Keratinocyte (primary cell): Measurements from ENCODE around the gene TSPAN11. TPM values are rescaled to one million over a fixed set of nuclear protein-coding genes. Genes with fewer than 3 reads are reported as not detected.

ENCODE experiments used
- DNase-seq: peaks from one replicate; pipeline ENCODE4 v3.0.0-alpha.2; 2011; ENCODE audit warnings: low read depth, missing footprints, low spot score
- FAIRE-seq: peaks from 2 replicates; lab custom pipeline; 2011; peaks lifted over from hg19 to GRCh38; lab: Jason Lieb, UNC
- H2AFZ ChIP-seq: 2 replicates; pipeline ENCODE4 v1.6.0; 2012; ENCODE audit warnings: low read length, control low read depth, inconsistent platforms; ENCODE audit not compliant: control insufficient read depth
- H3K27ac ChIP-seq: 2 replicates; pipeline ENCODE4 v1.5.1; 2011; ENCODE audit warnings: low read length; ENCODE audit not compliant: control insufficient read depth, insufficient read depth
- H3K27me3 ChIP-seq: 3 replicates; pipeline ENCODE4 v1.6.0; 2011; ENCODE audit warnings: low read length; ENCODE audit not compliant: control insufficient read depth, insufficient read depth; ENCODE audit errors: extremely low read depth
- H3K36me3 ChIP-seq, 2 experiments: 2 replicates in 1 of 2; 3 replicates in 1 of 2; pipeline ENCODE4 v1.5.1; 2011; ENCODE audit warnings: low read length in 2 of 2, mild to moderate bottlenecking in 1 of 2; ENCODE audit not compliant: control insufficient read depth in 2 of 2, insufficient read depth in 2 of 2; ENCODE audit errors: extremely low read depth in 1 of 2
- H3K4me1 ChIP-seq: 3 replicates; pipeline ENCODE4 v1.5.1; 2011; ENCODE audit warnings: low read length; ENCODE audit not compliant: control insufficient read depth, insufficient read depth; ENCODE audit errors: extremely low read depth
- H3K4me2 ChIP-seq: 3 replicates; pipeline ENCODE4 v1.6.0; 2011; ENCODE audit warnings: low read depth, low read length; ENCODE audit not compliant: control insufficient read depth, insufficient read depth; ENCODE audit errors: extremely low read depth
- H3K4me3 ChIP-seq, 3 experiments: fragments of 200-600 bp in 1 of 3; sonication (generic) in 1 of 3; 2 replicates in 2 of 3; 3 replicates in 1 of 3; pipeline ENCODE4 v1.5.1; 2011 to 2016; ENCODE audit warnings: low read length in 3 of 3, mild to moderate bottlenecking in 3 of 3, control low read depth in 2 of 3, inconsistent platforms in 1 of 3, low read depth in 1 of 3, mixed read lengths in 1 of 3, mixed run types in 1 of 3, moderate library complexity in 1 of 3; ENCODE audit not compliant: control insufficient read depth in 2 of 3, insufficient read depth in 2 of 3; ENCODE audit errors: extremely low read depth in 1 of 3
- H3K79me2 ChIP-seq: 2 replicates; pipeline ENCODE4 v1.6.0; 2012; ENCODE audit warnings: low read length; ENCODE audit not compliant: control insufficient read depth, insufficient read depth
- H3K9ac ChIP-seq: 3 replicates; pipeline ENCODE4 v1.6.0; 2011; ENCODE audit warnings: low read length; ENCODE audit not compliant: control insufficient read depth, insufficient read depth; ENCODE audit errors: extremely low read depth
- H3K9me1 ChIP-seq: 3 replicates; pipeline ENCODE4 v1.6.0; 2011; ENCODE audit warnings: low read length; ENCODE audit not compliant: control insufficient read depth, insufficient read depth; ENCODE audit errors: extremely low read depth
- H3K9me3 ChIP-seq: 2 replicates; pipeline ENCODE4 v1.5.1; 2012; ENCODE audit warnings: low read depth, low read length; ENCODE audit not compliant: control insufficient read depth
- H4K20me1 ChIP-seq: 3 replicates; pipeline ENCODE4 v1.6.0; 2011; ENCODE audit warnings: low read length; ENCODE audit not compliant: control insufficient read depth, insufficient read depth; ENCODE audit errors: extremely low read depth
- EZH2 ChIP-seq: IDR thresholded peaks from one replicate; pipeline ENCODE4 v1.6.1; 2012; ENCODE audit warnings: inconsistent platforms, mild to moderate bottlenecking, low read length, moderate library complexity
- dilution Hi-C: fragments of 300-500 bp; cut with MboI; formaldehyde crosslinking; loops from one replicate; pipeline ENCODE4 v1.7.0; 2020; ENCODE audit warnings: low sequenced_read_pairs; ENCODE audit not compliant: extremely low pct_ligation_motif_present
- polyA plus RNA-seq, 5 experiments: library from polyadenylated mRNA; depleted of rRNA in 3 of 5; stranded (reverse) in 3 of 5; stranded (forward) in 1 of 5; unstranded in 1 of 5; fragments of >200 nt; gene quantifications; 1 replicate in 1 of 5; 2 replicates in 3 of 5; 3 replicates in 1 of 5; pipeline versions ENCODE4 v1.2.1 to v1.2.3, GENCODE V29; 2011 to 2012; ENCODE audit warnings: missing spikeins in 2 of 5, low read depth in 1 of 5, low replicate concordance in 1 of 5
- TF ChIP-seq, protein P1 (sequence below), 3 experiments: IDR thresholded peaks in 1 of 3; conservative IDR thresholded peaks in 1 of 3; optimal IDR thresholded peaks in 1 of 3; 2 replicates in 2 of 3; 3 replicates in 1 of 3; pipeline versions ENCODE3 to v1.5.1; 2011; ENCODE audit warnings: low read length in 3 of 3, mild to moderate bottlenecking in 3 of 3, moderate library complexity in 2 of 3, control low read depth in 1 of 3, inconsistent platforms in 1 of 3; ENCODE audit not compliant: insufficient read depth in 2 of 3; ENCODE audit errors: extremely low read depth in 1 of 3

Gene TSPAN11
- polyA plus RNA-seq, 1 donor (not counting 4 experiments of a cell fraction or from before 2014, with no cell fraction given): not detected

DNA sequence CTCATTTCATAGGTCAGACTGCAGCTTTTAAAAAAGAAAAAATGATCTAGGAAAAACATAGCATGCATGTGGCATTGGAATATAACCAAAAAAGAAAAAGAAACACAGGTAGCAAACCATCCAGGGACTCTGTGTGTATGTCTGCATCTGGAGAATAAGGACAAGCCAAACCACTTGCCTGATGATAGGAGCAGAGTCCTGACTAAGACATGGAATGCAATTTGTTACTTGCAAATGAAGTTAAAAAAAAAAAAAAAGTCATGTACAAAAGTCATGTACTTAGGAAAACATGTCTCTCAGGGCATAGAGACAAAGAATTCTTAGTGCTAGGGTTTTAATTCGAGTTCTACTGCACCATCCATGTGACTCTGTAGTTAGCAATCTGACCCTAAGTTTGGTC is 15.9 kb downstream of the TSPAN11 start:
- no peaks in the 10 kb centered on the region for H3K79me2 ChIP-seq
- dilution Hi-C loops: no loop called here
- no peaks in the 10 kb centered on the region for H3K36me3 ChIP-seq
- TF ChIP-seq EZH2: no peak
- TF ChIP-seq, protein P1, sequence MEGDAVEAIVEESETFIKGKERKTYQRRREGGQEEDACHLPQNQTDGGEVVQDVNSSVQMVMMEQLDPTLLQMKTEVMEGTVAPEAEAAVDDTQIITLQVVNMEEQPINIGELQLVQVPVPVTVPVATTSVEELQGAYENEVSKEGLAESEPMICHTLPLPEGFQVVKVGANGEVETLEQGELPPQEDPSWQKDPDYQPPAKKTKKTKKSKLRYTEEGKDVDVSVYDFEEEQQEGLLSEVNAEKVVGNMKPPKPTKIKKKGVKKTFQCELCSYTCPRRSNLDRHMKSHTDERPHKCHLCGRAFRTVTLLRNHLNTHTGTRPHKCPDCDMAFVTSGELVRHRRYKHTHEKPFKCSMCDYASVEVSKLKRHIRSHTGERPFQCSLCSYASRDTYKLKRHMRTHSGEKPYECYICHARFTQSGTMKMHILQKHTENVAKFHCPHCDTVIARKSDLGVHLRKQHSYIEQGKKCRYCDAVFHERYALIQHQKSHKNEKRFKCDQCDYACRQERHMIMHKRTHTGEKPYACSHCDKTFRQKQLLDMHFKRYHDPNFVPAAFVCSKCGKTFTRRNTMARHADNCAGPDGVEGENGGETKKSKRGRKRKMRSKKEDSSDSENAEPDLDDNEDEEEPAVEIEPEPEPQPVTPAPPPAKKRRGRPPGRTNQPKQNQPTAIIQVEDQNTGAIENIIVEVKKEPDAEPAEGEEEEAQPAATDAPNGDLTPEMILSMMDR (optimal IDR thresholded peaks at IDR 0.05 in 1 of 3, IDR thresholded peaks at IDR 0.05 in 1 of 3, conservative IDR thresholded peaks at IDR 0.05 in 1 of 3; ENCODE audit: extremely low read depth in 1 of 3, insufficient read depth in 2 of 3, low read length in 3 of 3): no peak
- no peak overlapping the region for H2AFZ ChIP-seq
- no peak for DNase-seq
- H3K27me3 ChIP-seq: no peaks in the 10 kb centered on the region
- H3K27ac ChIP-seq: no peak overlapping the region
- H3K4me2 ChIP-seq: no peak overlapping the region
- H3K4me1 ChIP-seq: no peaks in the 10 kb centered on the region
- no peaks in the 10 kb centered on the region for H3K9me3 ChIP-seq
- no peaks in the 10 kb centered on the region for H3K9me1 ChIP-seq
- H3K4me3 ChIP-seq: no peak overlapping the region
- FAIRE-seq: no peak
- H3K9ac ChIP-seq: no peak overlapping the region
- H4K20me1 ChIP-seq: no peaks in the 10 kb centered on the region

DNA sequence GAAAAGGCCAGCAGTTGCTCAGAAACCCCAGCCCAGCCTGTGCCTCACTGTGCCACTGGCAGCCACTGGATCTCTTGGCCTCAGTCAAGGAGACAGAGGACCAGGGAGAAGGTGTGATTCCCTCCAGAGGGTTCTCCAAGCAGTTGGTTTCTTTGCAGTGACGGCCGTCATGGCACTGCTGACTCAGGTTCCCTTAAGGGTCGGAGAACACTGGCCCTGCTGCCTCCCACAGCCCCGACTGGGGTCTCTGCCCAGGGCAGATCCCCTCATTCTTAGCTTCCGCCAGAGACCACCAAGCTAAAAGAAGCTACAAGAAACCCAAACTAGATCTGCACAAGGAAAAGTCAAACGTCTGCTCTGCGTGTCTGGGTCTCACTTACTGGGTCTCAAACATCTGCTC is 16.4 kb downstream of the TSPAN11 start:
- Histone ChIP-seq H3K79me2 (no peaks in the 10 kb centered on the region), H3K4me3 (no peak overlapping the region), H3K27ac (no peak overlapping the region), H3K4me1 (no peaks in the 10 kb centered on the region), H2AFZ (no peak overlapping the region), H3K9me1 (no peaks in the 10 kb centered on the region), H3K27me3 (no peaks in the 10 kb centered on the region), H4K20me1 (no peaks in the 10 kb centered on the region), H3K9me3 (no peaks in the 10 kb centered on the region), H3K9ac (no peak overlapping the region), H3K4me2 (no peak overlapping the region), H3K36me3 (no peaks in the 10 kb centered on the region)
- FAIRE-seq: no peak
- TF ChIP-seq, protein P1 (optimal IDR thresholded peaks at IDR 0.05 in 1 of 3, IDR thresholded peaks at IDR 0.05 in 1 of 3, conservative IDR thresholded peaks at IDR 0.05 in 1 of 3; ENCODE audit: extremely low read depth in 1 of 3, insufficient read depth in 2 of 3, low read length in 3 of 3): no peak
- DNase-seq: no peak
- dilution Hi-C loops: no loop called here
